Tibial nerve (tissue), 4 donors: ENCODE results near the gene SZRD1.

Experiments
- CTCF ChIP-seq, 5 experiments: fragments of 200-600 bp in 3 of 5; fragments of 450-650 bp in 2 of 5; sonication (generic) in 3 of 5; IDR thresholded peaks; one replicate each; pipeline ENCODE4 v1.5.1; 2016 to 2019; ENCODE audit warnings: antibody characterized with exemption in 5 of 5, mild to moderate bottlenecking in 3 of 5, moderate library complexity in 2 of 5
- EP300 ChIP-seq, 2 donors: sonication (generic); formaldehyde crosslinking; IDR thresholded peaks; one replicate each; pipeline ENCODE4 v1.6.1; 2017; ENCODE audit warnings: antibody characterized with exemption in 2 of 2, mild to moderate bottlenecking in 1 of 2
- POLR2A ChIP-seq, 2 donors: fragments of 450-650 bp; IDR thresholded peaks; one replicate each; pipeline ENCODE4 v1.6.1; 2017; ENCODE audit warnings: antibody characterized with exemption in 2 of 2, mild to moderate bottlenecking in 2 of 2, moderate library complexity in 2 of 2

GRCh38 chr1:16351456-16351993 is 15.5 kb upstream of the SZRD1 start:
- no peak for TF ChIP-seq CTCF (IDR thresholded peaks at IDR 0.05)
- no peak for TF ChIP-seq POLR2A (IDR thresholded peaks at IDR 0.05)
- TF ChIP-seq EP300 (IDR thresholded peaks at IDR 0.05): no peak
